ENCODE data around the gene CEP85L.

Gene CEP85L

DNA sequence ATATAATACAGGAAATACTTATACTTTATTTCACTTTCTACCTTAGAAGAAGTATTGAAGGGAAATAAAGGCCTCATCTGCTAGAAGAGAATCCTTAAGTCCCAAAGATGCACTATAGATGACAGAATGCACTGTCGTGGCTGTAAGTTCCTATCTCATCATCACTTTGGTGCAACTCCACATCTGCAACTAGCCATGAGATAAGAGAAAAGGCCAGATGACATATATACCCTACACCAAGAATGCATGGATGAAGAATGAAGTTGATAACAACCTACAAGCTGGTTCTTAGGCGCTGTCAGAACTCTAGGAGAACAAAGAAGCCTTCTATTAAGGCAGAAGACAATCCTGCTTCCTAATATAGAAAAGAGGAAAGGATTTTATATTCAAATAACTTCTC lies 114.9 kb downstream of the CEP85L start:
- DNase-seq (ENCODE audit: low read depth), result no peak

GRCh38 chr6:118535176-118535844 lies 116.1 kb downstream of the CEP85L start:
- no peak for DNase-seq (ENCODE audit: low read depth)

- no peak for DNase-seq (ENCODE audit: low read depth)
These were observed 120.4 kb downstream of the CEP85L start for GRCh38 chr6:118530942-118531341.

DNA sequence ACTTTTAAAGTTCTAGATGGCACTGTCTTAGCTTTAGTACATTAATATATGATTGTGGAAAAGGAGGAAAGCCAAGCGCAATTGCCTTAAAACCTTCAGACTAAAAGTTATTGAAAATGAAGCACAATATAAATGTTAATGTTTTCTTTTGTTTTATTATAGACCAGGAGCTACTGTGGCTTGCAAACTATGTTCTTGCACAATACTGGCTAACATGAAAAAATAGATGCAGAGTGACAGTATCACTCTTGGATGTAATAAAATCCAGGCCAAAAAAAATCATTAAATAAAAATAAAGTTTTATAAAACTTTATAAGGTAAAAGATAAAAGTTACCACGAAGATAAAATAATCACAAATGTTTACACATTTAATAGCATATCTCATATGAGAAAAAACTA lies 121.6 kb downstream of the CEP85L start:
- no peak for DNase-seq (ENCODE audit: low read depth)

DNA sequence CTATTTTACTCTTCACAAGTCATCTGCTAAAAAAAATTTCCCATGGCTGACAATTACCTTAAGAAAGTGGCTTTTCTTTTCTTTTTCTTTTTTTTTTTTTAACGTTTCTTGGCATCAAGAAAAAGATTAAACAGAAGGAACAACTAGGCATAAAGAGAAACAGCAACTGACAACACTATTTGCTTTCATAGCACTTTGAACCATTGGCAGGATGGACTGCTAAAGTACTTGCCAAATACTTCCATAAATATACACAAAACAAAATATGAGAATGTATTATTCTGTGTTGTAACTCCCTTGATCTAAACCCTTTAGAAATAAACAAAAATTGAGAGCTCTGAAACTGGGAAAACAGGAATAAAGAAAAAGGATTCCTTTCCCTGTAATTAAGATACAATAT lies 123.3 kb downstream of the CEP85L start:
- no peak for DNase-seq (ENCODE audit: low read depth)

- no peak for DNase-seq (ENCODE audit: low read depth)
These were observed 125.2 kb downstream of the CEP85L start for GRCh38 chr6:118525913-118526780.

- DNase-seq (ENCODE audit: low read depth), result no peak
These were observed 126.7 kb downstream of the CEP85L start for GRCh38 chr6:118524686-118525085.

DNA sequence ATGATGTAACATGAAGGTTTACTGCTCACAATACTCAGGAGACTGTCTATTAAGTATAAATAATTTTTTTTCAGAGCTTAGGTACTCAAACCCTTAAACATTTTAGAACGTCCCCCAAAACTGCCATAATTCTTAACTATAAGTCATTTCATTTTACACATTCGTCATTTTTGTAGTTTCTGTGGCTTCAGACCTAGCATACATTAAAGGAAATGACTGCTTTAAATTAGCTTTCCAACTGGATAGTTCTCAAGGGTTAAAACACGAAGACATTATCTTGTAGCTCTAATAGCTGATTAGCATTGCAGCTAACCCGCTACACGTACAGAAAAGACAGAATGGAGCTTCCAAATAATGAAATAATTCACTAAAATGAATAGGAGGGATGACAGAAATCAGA lies 128.2 kb downstream of the CEP85L start:
- DNase-seq (ENCODE audit: low read depth), result no peak

- DNase-seq (ENCODE audit: low read depth), result no peak
These were observed 129.0 kb downstream of the CEP85L start for GRCh38 chr6:118522422-118522821.

DNA sequence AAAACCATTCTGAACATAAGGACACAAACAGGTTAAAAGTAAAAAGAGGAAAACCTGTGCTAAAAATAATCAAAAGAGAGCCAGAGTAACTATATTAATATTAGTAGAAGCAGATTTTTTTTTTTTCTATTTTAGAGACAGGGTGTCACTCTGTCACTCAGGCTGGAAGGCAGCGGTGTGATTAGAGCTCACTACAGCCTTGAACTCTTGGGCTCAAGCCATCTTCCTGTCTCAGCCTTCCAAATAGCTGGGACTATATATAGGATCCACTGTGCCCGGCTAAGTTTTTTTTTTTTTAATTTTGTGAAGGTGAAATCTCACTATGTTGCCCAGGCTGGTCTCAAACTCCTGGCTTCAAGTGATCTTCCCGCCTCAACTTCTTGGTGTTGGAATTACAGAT lies 136.7 kb downstream of the CEP85L start:
- DNase-seq (ENCODE audit: low read depth), result no peak

- DNase-seq (ENCODE audit: low read depth), result no peak
These were observed 139.3 kb downstream of the CEP85L start for GRCh38 chr6:118511930-118512715.

GRCh38 chr6:118509009-118509617 lies 142.3 kb downstream of the CEP85L start:
- DNase-seq (ENCODE audit: low read depth), result no peak

DNA sequence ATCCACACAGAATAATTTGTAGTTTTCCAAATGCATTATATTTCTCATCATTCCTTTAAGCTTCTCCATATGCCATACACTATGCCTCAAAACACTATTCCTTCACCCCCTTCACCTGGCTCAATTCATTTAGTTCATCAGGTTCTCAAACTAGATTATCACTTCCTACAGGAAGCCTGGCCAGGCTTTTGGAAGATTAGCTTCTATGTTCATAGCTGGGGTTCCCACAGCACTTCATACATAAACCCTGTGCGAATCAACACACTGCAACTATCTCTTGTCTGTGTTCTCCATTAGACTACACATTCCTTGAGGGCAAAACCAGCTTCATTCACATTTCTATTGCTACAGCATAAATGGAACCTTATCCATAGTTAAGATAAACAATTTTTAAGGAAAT lies 143.8 kb downstream of the CEP85L start:
- no peak for DNase-seq (ENCODE audit: low read depth)

- no peak for DNase-seq (ENCODE audit: low read depth)
These were observed 145.2 kb downstream of the CEP85L start for GRCh38 chr6:118506071-118506638.

DNA sequence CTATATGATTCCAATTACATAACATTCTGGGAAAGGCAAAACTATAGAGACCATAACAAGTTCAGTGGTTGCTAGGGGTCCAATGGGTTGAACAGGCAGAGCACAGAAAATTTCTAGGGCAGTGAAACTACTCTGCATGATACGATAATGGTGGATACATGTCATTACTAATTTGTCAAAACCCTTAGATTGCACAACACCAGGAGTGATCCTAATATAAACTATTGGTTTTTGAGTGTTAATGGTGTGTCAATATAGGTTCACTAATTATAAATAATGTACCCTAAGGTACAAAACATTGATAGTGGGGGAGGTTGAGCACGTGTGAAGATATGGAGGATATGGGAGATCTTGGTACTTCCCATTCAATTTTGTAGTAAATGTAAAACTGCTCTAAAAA lies 145.7 kb downstream of the CEP85L start:
- DNase-seq (ENCODE audit: low read depth), result no peak

- no peak for DNase-seq (ENCODE audit: low read depth)
These were observed 146.8 kb downstream of the CEP85L start for GRCh38 chr6:118504611-118505010.

GRCh38 chr6:118502169-118502568 lies 149.2 kb downstream of the CEP85L start:
- DNase-seq (ENCODE audit: low read depth), result no peak

DNA sequence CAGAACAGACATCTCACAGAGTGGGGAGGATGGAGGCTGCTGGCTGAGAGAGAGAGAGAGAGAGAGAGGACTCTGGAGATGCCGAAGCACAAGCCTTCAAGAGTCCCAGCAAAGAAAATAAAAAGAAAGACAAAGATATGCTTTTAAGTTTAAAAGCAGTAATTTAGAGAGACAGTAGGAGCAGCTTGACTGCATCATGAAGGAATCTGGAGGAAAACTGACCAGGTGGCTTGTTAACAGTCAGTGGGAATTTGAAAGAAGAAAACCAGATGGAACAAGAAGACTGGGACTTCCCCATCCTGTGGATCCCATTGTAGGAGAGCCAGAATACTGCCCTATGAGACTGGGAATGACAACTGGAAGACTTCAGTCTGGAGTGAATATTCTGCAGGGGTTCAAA lies 149.6 kb downstream of the CEP85L start:
- DNase-seq (ENCODE audit: low read depth), result no peak

GRCh38 chr6:118501099-118501498 lies 150.3 kb downstream of the CEP85L start:
- DNase-seq (ENCODE audit: low read depth), result no peak

DNA sequence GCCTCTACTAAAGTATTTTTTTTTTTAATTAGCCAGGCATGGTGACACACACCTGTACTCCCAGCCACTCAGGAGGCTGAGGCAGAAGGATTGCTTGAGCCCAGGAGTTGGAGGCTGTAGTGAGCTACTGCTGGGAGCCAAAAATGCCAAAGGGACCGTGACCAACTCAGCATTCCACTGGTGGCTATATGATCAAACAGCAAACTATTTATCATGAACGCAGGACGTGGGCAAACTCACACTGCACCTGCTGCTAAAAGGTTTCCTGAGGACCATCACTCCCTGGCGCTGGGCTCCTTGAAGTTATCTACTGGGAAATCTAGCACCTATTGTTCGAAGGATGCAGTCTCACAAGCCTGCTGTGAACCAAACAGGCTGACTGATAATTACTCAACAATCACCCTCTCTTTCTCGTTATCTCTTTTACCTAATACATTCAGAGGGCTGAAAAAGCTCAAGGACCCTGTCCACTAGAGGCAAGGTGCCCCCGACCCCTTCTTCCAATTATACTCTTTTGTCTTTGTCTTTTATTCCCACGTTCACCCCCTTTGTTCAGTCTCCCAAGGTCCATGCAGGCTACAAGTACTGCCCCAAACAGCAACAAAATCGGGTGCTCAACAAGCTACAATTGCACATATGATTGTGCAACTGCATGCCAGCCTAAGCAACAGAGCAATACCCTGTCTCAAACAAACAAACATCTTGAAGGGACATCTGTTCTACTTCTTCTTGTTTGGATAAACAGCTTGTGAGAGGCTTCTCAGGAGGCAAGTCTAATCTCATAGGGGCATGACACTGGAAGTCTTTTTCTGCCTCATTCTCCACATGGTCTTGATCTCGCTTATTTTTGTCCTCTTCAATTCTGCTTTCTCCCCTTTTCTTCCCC lies 151.0 kb downstream of the CEP85L start:
- no peak for DNase-seq (ENCODE audit: low read depth)

Data from non-pigmented ciliary epithelial cell (primary cell).